Heart left ventricle (tissue), 13 donors: Measurements from ENCODE around the gene KIF18A.

Experiments
- CTCF ChIP-seq, 12 donors: fragments of 200-600 bp; sonication (generic) in 4 of 12; IDR thresholded peaks; one replicate each; pipeline versions ENCODE4 v1.5.0 to v1.8.0; 2018 to 2022; ENCODE audit warnings: antibody characterized with exemption in 12 of 12, mild to moderate bottlenecking in 5 of 12
- POLR2A ChIP-seq, 2 donors: fragments of 450-650 bp; IDR thresholded peaks; one replicate each; pipeline ENCODE4 v1.6.1; 2017; ENCODE audit warnings: antibody characterized with exemption in 2 of 2, mild to moderate bottlenecking in 2 of 2, moderate library complexity in 2 of 2
- donor health status: ischemic (EF 13 %, LVEDD 7.1; RV severe dilation, severe dysfunction).
- donor health status: DM: no; HTN: yes; CAD: no.
- donor health status: DM: no; HTN: no; CAD: no.
- donor health status: ischemic (EF 25% LVEDD 6.9; RV normal size, moderate dysfunction).
- donor health status: ischemic (EF 25% LVEDD 5.7; RV mildly dilated, moderate dysfunction).
- donor health status: ischemic (EF 35%, LVEDD 5.7; RV mildly dilated, moderate dysfunction).
- donor health status: nonischemic (EF 11% LVEDD 7.7; RV severe dilation, severe dysfunction).
- donor health status: DM: yes; HTN: yes; CAD: no.
- donor health status: PGD.
- donor health status: ischemic (EF 29% LVEDD 5.4; RV normal size, mild dysfunction).
- donor health status: nonischemic (EF 23%, LVEDD 6.1; RV moderate dilation, normal function).

- TF ChIP-seq CTCF (IDR thresholded peaks at IDR 0.05) (no peak), POLR2A (IDR thresholded peaks at IDR 0.05) (no peak)
Observed at GRCh38 chr11:28009388-28009787, 98.6 kb downstream of the KIF18A start.
